HCT116 (cell line): ENCODE data around the gene LINGO4. TPM values are rescaled to one million over a fixed set of nuclear protein-coding genes. Genes with fewer than 3 reads are reported as not detected.
A peak's percentile ranks its signal among the peaks of the same experiment; 100 is the strongest.

ENCODE experiments used
- ATAC-seq: fragments of 200-7000 bp; cut with Tn5 transposase; 2 replicates; pipeline ENCODE4 v1.9.1; 2020; ENCODE audit warnings: mild to moderate bottlenecking, moderate library complexity
- BruUV-seq: library from RNA; stranded (reverse); fragments of 400-500 nt; replicated peaks from 2 replicates; lab custom pipeline; 2021; lab: Mats Ljungman, UMichigan
- CTCF ChIA-PET: fragments of 300-600 bp; sonication (Branson Sonifier 250); formaldehyde crosslinking; loops from one replicate; lab custom pipeline; 2021; ENCODE audit warnings: antibody characterized with exemption; lab: Charles Lee
- POLR2A ChIA-PET: fragments of 300-600, 350-600 bp; sonication (Branson Sonifier 250); formaldehyde crosslinking; loops from one replicate; lab custom pipeline; 2021; ENCODE audit warnings: antibody characterized with exemption; lab: Charles Lee
- RAD21 ChIA-PET, 2 experiments: fragments of 300-600 bp; sonication (Branson Sonifier 250); formaldehyde crosslinking; loops; one replicate each; lab custom pipeline; 2023; ENCODE audit warnings: low total read pairs in 2 of 2; ENCODE audit not compliant: uncharacterized antibody in 2 of 2, unreplicated experiment in 2 of 2, low non-redundant PET in 1 of 2; lab: Charles Lee
- DNase-seq: peaks from one replicate; pipeline ENCODE4 v3.0.0-alpha.2; 2010; ENCODE audit warnings: low read depth, low spot score
- H2AFZ ChIP-seq: fragments of 200-600 bp; shearing (Covaris generic), sonication (generic); 2 replicates; pipeline ENCODE4 v1.6.1; 2017; ENCODE audit warnings: low read depth, mixed run types, mixed read lengths, antibody characterized with exemption, low read length; ENCODE audit not compliant: poor library complexity, severe bottlenecking
- H3K27ac ChIP-seq: 2 replicates; pipeline ENCODE4 v1.5.1; 2012; ENCODE audit warnings: low read depth, low read length
- H3K27me3 ChIP-seq: fragments of 200-600 bp; sonication (generic); 2 replicates; pipeline ENCODE4 v1.6.1; 2016; ENCODE audit warnings: mixed run types, low read length, mixed read lengths; ENCODE audit not compliant: insufficient read depth
- H3K36me3 ChIP-seq, 2 experiments: fragments of 200-500 bp in 1 of 2; fragments of 200-600 bp in 1 of 2; sonication (Bioruptor generic) in 1 of 2; sonication (generic) in 1 of 2; 2 replicates each; pipeline versions ENCODE4 v1.5.1 to v1.6.1; 2014 to 2016; ENCODE audit warnings: low read length in 2 of 2, inconsistent platforms in 1 of 2, mixed read lengths in 1 of 2, mixed run types in 1 of 2; ENCODE audit not compliant: insufficient read depth in 2 of 2, control insufficient read depth in 1 of 2
- H3K4me1 ChIP-seq, 2 experiments: fragments of 200-600 bp in 1 of 2; sonication (generic) in 1 of 2; 2 replicates each; pipeline versions ENCODE4 v1.5.1 to v1.6.1; 2012 to 2017; ENCODE audit warnings: low read length in 2 of 2, inconsistent platforms in 1 of 2, mild to moderate bottlenecking in 1 of 2, mixed read lengths in 1 of 2, mixed run types in 1 of 2, moderate library complexity in 1 of 2; ENCODE audit not compliant: insufficient read depth in 2 of 2, control insufficient read depth in 1 of 2
- H3K4me2 ChIP-seq: fragments of 200-600 bp; sonication (generic); 2 replicates; pipeline ENCODE4 v1.6.1; 2017; ENCODE audit warnings: mixed run types, low read length, mixed read lengths
- H3K4me3 ChIP-seq, 2 experiments: fragments of 200-600 bp in 1 of 2; sonication (generic) in 1 of 2; replicated peaks in 1 of 2; 2 replicates each; pipeline ENCODE4 v1.5.1; 2011 to 2016; ENCODE audit warnings: low read length in 2 of 2, control low read depth in 1 of 2, low read depth in 1 of 2, mild to moderate bottlenecking in 1 of 2, mixed read lengths in 1 of 2, mixed run types in 1 of 2
- H3K79me2 ChIP-seq: fragments of 200-600 bp; sonication (generic); 2 replicates; pipeline ENCODE4 v1.6.1; 2017; ENCODE audit warnings: mild to moderate bottlenecking, mixed run types, low read length, moderate library complexity, mixed read lengths; ENCODE audit not compliant: insufficient read depth
- H3K9ac ChIP-seq: fragments of 200-600 bp; sonication (generic); 2 replicates; pipeline ENCODE4 v1.6.1; 2016; ENCODE audit warnings: low read length, mixed read lengths
- H3K9me2 ChIP-seq: fragments of 200-600 bp; sonication (generic), shearing (Covaris generic); 2 replicates; pipeline ENCODE4 v1.6.1; 2017; ENCODE audit warnings: mixed run types, mild to moderate bottlenecking, moderate library complexity; ENCODE audit not compliant: insufficient read depth
- H3K9me3 ChIP-seq, 2 experiments: fragments of 200-500 bp in 1 of 2; fragments of 200-600 bp in 1 of 2; sonication (Bioruptor generic) in 1 of 2; sonication (generic) in 1 of 2; 2 replicates each; pipeline ENCODE4 v1.6.1; 2014 to 2017; ENCODE audit warnings: low read length in 2 of 2, mixed read lengths in 2 of 2, inconsistent platforms in 1 of 2, low read depth in 1 of 2, mild to moderate bottlenecking in 1 of 2, mixed run types in 1 of 2, moderate library complexity in 1 of 2; ENCODE audit not compliant: control insufficient read depth in 1 of 2, insufficient read depth in 1 of 2
- H4K20me1 ChIP-seq: fragments of 200-600 bp; sonication (generic), shearing (Covaris generic); 2 replicates; pipeline ENCODE4 v1.6.1; 2017; ENCODE audit warnings: mixed run types, mild to moderate bottlenecking, moderate library complexity; ENCODE audit not compliant: insufficient read depth
- EZH2 ChIP-seq: fragments of 200-600 bp; sonication (generic); IDR thresholded peaks from 2 replicates; pipeline ENCODE4 v1.6.1; 2017; ENCODE audit warnings: antibody characterized with exemption, mixed run types
- JUND ChIP-seq: IDR thresholded peaks from 2 replicates; pipeline ENCODE4 v1.6.1; 2012
- MAX ChIP-seq: IDR thresholded peaks from 2 replicates; pipeline ENCODE4 v1.6.1; 2012
- POLR2A ChIP-seq: IDR thresholded peaks from 2 replicates; pipeline ENCODE4 v1.7.0; 2011; ENCODE audit warnings: borderline replicate concordance; ENCODE audit not compliant: insufficient read depth, insufficient read length; ENCODE audit errors: extremely low read depth
- POLR2AphosphoS5 ChIP-seq: IDR thresholded peaks from 2 replicates; pipeline ENCODE4 v1.6.1; 2011; ENCODE audit warnings: mild to moderate bottlenecking, low read depth, low read length, moderate library complexity
- SIN3A ChIP-seq: IDR thresholded peaks from 2 replicates; pipeline ENCODE4 v1.6.1; 2012; ENCODE audit warnings: low read depth
- SP1 ChIP-seq: IDR thresholded peaks from 2 replicates; pipeline ENCODE4 v1.6.1; 2012; ENCODE audit warnings: low read depth
- SRF ChIP-seq: IDR thresholded peaks from 2 replicates; pipeline ENCODE4 v1.6.1; 2012; ENCODE audit warnings: low read depth
- TCF7L2 ChIP-seq: IDR thresholded peaks from 2 replicates; pipeline ENCODE4 v1.7.0; 2011; ENCODE audit warnings: borderline replicate concordance, inconsistent platforms; ENCODE audit not compliant: insufficient read depth, insufficient read length; ENCODE audit errors: extremely low read depth
- YY1 ChIP-seq: IDR thresholded peaks from 2 replicates; pipeline ENCODE4 v1.6.1; 2011; ENCODE audit warnings: low read length, low read depth, moderate library complexity, mild to moderate bottlenecking; ENCODE audit not compliant: insufficient replicate concordance; ENCODE audit errors: extremely low read depth
- ZBTB33 ChIP-seq: IDR thresholded peaks from 2 replicates; pipeline ENCODE4 v1.6.1; 2011; ENCODE audit warnings: mild to moderate bottlenecking, low read length, moderate library complexity; ENCODE audit not compliant: insufficient replicate concordance; ENCODE audit errors: extremely low read depth
- ZFX ChIP-seq: fragments of 450-650 bp; IDR thresholded peaks from 2 replicates; pipeline ENCODE4 v1.6.1; 2017
- intact Hi-C: fragments of 100-400 bp; cut with micrococcal nuclease; formaldehyde crosslinking; loops from 2 replicates; pipeline ENCODE4 v1.10.0; 2022
- total RNA-seq: library from RNA; stranded (reverse); gene quantifications from one replicate; pipeline ENCODE4 v1.2.1, GENCODE V29; 2021; ENCODE audit not compliant: unreplicated experiment

LINGO4 gene
- total RNA-seq, 1 experiment from 2014 or later: not detected

GRCh38 chr1:151762941-151763921 lies 42.0 kb downstream of the LINGO4 start, which contains the start of gene MRPL9:
TSS of gene MRPL9 (minus strand) at chr1:151763496. CDS start at chr1:151763479, 17 bp downstream.
- Histone ChIP-seq H3K27me3 (no peaks in the 10 kb centered on the region), H2AFZ (no peak within 1 kb of the TSS), H3K4me3 (peak within 1 kb of the TSS; percentile 86 to 90), H4K20me1 (no peaks in the 10 kb centered on the region), H3K4me1 (peaks cover 10 to 24% of the 10 kb centered on the region in 2 experiments; a peak in 3 of 4 replicates), H3K9ac (peak within 1 kb of the TSS; percentile 83), H3K36me3 (peaks cover 4 to 26% of the 10 kb centered on the region in 2 experiments), H3K9me3 (no peaks in the 10 kb centered on the region), H3K4me2 (peak within 1 kb of the TSS; percentile 82), H3K79me2 (peaks cover 15% of the 10 kb centered on the region), H3K9me2 (no peaks in the 10 kb centered on the region), H3K27ac (peak within 1 kb of the TSS; percentile 77)
- ChIA-PET POLR2A (interaction anchor here (0.9 to 1.7 kb wide), 2 partner anchors 10 to 482 kb away, joined by 4 read pairs; no protein-coding TSS in a partner anchor), RAD21 (interaction anchor here in 1 of 2 experiments (1.5 kb wide), 1 partner anchor 73 kb away, joined by 3 read pairs; no protein-coding TSS in a partner anchor), CTCF (interaction anchor here (1.9 kb wide), 1 partner anchor 238 kb away, joined by 6 read pairs; no protein-coding TSS in a partner anchor)
- DNase-seq: peak; percentile 33
- ATAC-seq: peak; percentile 99
- TSS peak; percentile 97 for BruUV-seq
- intact Hi-C loops: no loop called here
- TF ChIP-seq ZFX (peak; percentile 63), YY1 (peak; percentile 97), POLR2AphosphoS5 (peak; percentile 84), TCF7L2 (peak; percentile 38), POLR2A (peak; percentile 42), MAX (peak; percentile 65), SRF (peak; percentile 92), SP1 (no peak; the same call in 1 of the 2 replicates), JUND (no peak), EZH2 (no peak), SIN3A (peak; percentile 70), ZBTB33 (peak; percentile 45)
